Progenitor cell of endocrine pancreas (in vitro differentiated cells): ENCODE results near the gene ALPI. TPM values are rescaled to one million over a fixed set of nuclear protein-coding genes. Genes with fewer than 3 reads are reported as not detected.
"Not testable (repeated sequence)": the region's sequence is repeated elsewhere in the genome, so short reads cannot be mapped to it uniquely, and the experiment has no call there.

Experiments
- DNase-seq: peaks from one replicate; pipeline ENCODE4 v3.0.0; 2021; ENCODE audit warnings: low spot score; ENCODE audit not compliant: unreplicated experiment
- H3K27ac Mint-ChIP-seq: 2 replicates; pipeline ENCODE4 v1.8.0; 2021; ENCODE audit warnings: mild to moderate bottlenecking, moderate library complexity, mixed read lengths
- H3K27me3 Mint-ChIP-seq: 2 replicates; pipeline ENCODE4 v1.8.0; 2021; ENCODE audit warnings: mixed read lengths
- H3K36me3 Mint-ChIP-seq: 2 replicates; pipeline ENCODE4 v1.8.0; 2022; ENCODE audit warnings: mixed read lengths; ENCODE audit not compliant: insufficient read depth
- H3K4me1 Mint-ChIP-seq: 2 replicates; pipeline ENCODE4 v1.8.0; 2021; ENCODE audit warnings: low read depth, mixed read lengths
- H3K4me3 Mint-ChIP-seq: 2 replicates; pipeline ENCODE4 v1.8.0; 2021; ENCODE audit warnings: low read depth, mild to moderate bottlenecking, moderate library complexity, mixed read lengths
- H3K9me3 Mint-ChIP-seq: 2 replicates; pipeline ENCODE4 v1.8.0; 2021; ENCODE audit warnings: low read depth, mixed read lengths
- total RNA-seq: library from RNA; stranded (reverse); gene quantifications from 2 replicates; pipeline ENCODE4 v1.2.1, GENCODE V29; 2021
- TF ChIP-seq, protein P1 (sequence below): fragments of 200-600 bp; sonication (generic); IDR thresholded peaks from one replicate; pipeline ENCODE4 v1.5.0; 2021; ENCODE audit warnings: antibody characterized with exemption, mild to moderate bottlenecking; ENCODE audit not compliant: unreplicated experiment

ALPI gene
- total RNA-seq, 1 donor from 2014 or later = not detected

- DNase-seq = no peak
- Mint-ChIP-seq H3K9me3 (peaks cover 9% of the 10 kb centered on the region), H3K4me1 (peaks cover 5% of the 10 kb centered on the region), H3K4me3 (peak overlapping the region; percentile 64), H3K27ac (no peak overlapping the region), H3K36me3 (peaks cover 5% of the 10 kb centered on the region), H3K27me3 (peaks cover 81% of the 10 kb centered on the region)
- TF ChIP-seq, protein P1, sequence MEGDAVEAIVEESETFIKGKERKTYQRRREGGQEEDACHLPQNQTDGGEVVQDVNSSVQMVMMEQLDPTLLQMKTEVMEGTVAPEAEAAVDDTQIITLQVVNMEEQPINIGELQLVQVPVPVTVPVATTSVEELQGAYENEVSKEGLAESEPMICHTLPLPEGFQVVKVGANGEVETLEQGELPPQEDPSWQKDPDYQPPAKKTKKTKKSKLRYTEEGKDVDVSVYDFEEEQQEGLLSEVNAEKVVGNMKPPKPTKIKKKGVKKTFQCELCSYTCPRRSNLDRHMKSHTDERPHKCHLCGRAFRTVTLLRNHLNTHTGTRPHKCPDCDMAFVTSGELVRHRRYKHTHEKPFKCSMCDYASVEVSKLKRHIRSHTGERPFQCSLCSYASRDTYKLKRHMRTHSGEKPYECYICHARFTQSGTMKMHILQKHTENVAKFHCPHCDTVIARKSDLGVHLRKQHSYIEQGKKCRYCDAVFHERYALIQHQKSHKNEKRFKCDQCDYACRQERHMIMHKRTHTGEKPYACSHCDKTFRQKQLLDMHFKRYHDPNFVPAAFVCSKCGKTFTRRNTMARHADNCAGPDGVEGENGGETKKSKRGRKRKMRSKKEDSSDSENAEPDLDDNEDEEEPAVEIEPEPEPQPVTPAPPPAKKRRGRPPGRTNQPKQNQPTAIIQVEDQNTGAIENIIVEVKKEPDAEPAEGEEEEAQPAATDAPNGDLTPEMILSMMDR = no peak
These were observed 36.5 kb upstream of the ALPI start for GRCh38 chr2:232419245-232420072.

GRCh38 chr2:232420073-232420454, 35.9 kb upstream of the ALPI start:
- H3K27me3 Mint-ChIP-seq = peaks cover 82% of the 10 kb centered on the region
- DNase-seq = no peak
- H3K9me3 Mint-ChIP-seq = peaks cover 9% of the 10 kb centered on the region
- TF ChIP-seq, protein P1 = no peak
- peaks cover 5% of the 10 kb centered on the region for H3K4me1 Mint-ChIP-seq
- no peak overlapping the region for H3K27ac Mint-ChIP-seq
- H3K4me3 Mint-ChIP-seq = peak overlapping the region; percentile 64
- peaks cover 5% of the 10 kb centered on the region for H3K36me3 Mint-ChIP-seq

GRCh38 chr2:232420463-232421188, 35.3 kb upstream of the ALPI start:
- Mint-ChIP-seq H3K36me3 (peaks cover 5% of the 10 kb centered on the region), H3K4me1 (peaks cover 5% of the 10 kb centered on the region), H3K4me3 (peak overlapping the region; percentile 64), H3K9me3 (peaks cover 9% of the 10 kb centered on the region), H3K27ac (no peak overlapping the region), H3K27me3 (peaks cover 83% of the 10 kb centered on the region)
- TF ChIP-seq, protein P1 = peak; percentile 14
- DNase-seq = peak; percentile 53

DNA sequence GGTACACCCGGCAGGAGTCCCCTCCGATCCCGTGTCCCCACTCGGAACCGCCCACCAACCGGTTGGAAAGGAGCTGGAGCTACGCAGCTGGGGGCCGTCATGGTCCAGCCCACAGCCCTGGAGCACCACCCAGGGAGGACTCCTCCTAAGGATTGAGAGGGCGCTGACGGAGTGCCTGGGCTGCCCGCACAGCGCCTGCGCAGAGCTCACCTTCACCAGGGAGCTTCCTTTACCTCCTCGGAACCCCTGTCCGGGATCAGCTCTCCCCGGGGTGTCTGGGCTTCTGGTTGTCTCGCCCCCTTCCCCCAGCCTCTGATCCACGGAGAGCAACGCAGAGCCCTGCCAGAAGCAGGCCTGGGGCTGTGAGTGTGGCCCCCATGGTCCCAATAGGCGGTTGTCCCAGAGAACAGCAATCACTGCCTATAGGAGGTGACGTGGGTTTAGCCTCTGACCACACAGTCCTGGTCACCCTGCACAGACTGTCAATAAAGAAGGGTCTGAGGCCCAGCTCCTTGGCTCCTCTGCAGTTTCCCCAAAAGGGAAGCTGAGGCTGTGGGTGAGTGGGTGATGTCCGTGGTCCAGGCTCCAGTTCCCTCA, 34.7 kb upstream of the ALPI start:
- Mint-ChIP-seq H3K36me3 (peaks cover 5% of the 10 kb centered on the region), H3K27ac (no peak overlapping the region), H3K4me3 (peak overlapping the region; percentile 49), H3K27me3 (peaks cover 81% of the 10 kb centered on the region), H3K9me3 (peaks cover 9% of the 10 kb centered on the region), H3K4me1 (peaks cover 5% of the 10 kb centered on the region)
- TF ChIP-seq, protein P1 = no peak
- peak; percentile 31 for DNase-seq

GRCh38 chr2:232422051-232422450, 33.9 kb upstream of the ALPI start:
- Mint-ChIP-seq H3K36me3 (peaks cover 5% of the 10 kb centered on the region), H3K4me3 (peak overlapping the region; percentile 48), H3K27ac (no peak overlapping the region), H3K4me1 (peaks cover 5% of the 10 kb centered on the region), H3K27me3 (peaks cover 76% of the 10 kb centered on the region), H3K9me3 (peaks cover 9% of the 10 kb centered on the region)
- TF ChIP-seq, protein P1 = no peak
- DNase-seq = no peak

DNA sequence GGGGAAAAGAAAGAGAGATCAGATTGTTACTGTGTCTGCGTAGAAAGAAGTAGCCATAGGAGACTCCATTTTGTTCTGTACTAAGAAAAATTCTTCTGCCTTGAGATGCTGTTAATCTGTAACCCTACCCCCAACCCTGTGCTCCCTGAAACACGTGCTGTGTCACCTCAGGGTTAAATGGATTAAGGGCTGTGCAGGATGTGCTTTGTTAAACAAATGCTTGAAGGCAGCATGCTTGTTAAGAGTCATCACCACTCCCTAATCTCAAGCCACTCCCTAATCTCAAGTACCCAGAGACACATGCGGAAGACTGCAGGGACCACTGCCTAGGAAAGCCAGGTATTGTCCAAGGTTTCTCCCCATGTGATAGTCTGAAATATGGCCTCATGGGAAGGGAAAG, 33.0 kb upstream of the ALPI start:
- DNase-seq, H3K27ac Mint-ChIP-seq, H3K9me3 Mint-ChIP-seq, H3K36me3 Mint-ChIP-seq, H3K4me1 Mint-ChIP-seq, H3K4me3 Mint-ChIP-seq: not testable (repeated sequence)
- H3K27me3 Mint-ChIP-seq = peaks cover 67% of the 10 kb centered on the region

- not testable (repeated sequence) for H3K9me3 Mint-ChIP-seq, H3K27ac Mint-ChIP-seq, DNase-seq, H3K4me1 Mint-ChIP-seq, H3K4me3 Mint-ChIP-seq, H3K36me3 Mint-ChIP-seq
- peaks cover 63% of the 10 kb centered on the region for H3K27me3 Mint-ChIP-seq
These were observed 32.5 kb upstream of the ALPI start for GRCh38 chr2:232423407-232423806.
